ENCODE results near the gene ATXN1. TPM values are rescaled to one million over a fixed set of nuclear protein-coding genes. Genes with fewer than 3 reads are reported as not detected.
"Not testable (repeated sequence)": the region's sequence is repeated elsewhere in the genome, so short reads cannot be mapped to it uniquely, and the experiment has no call there.

Gene ATXN1
- total RNA-seq, 1 experiment from 2014 or later: 7.6 TPM

- no peak for DNase-seq
- Histone ChIP-seq H3K4me3 (ENCODE audit: insufficient read depth, low read depth, low read length) (no peak overlapping the region), H3K27me3 (ENCODE audit: control insufficient read depth, insufficient read depth, low read length) (no peaks in the 10 kb centered on the region), H3K36me3 (replicated peaks; ENCODE audit: control insufficient read depth, insufficient read depth, low read length) (no peaks in the 10 kb centered on the region)
Measured at GRCh38 chr6:16644540-16645250, 116.6 kb downstream of the ATXN1 start.

DNA sequence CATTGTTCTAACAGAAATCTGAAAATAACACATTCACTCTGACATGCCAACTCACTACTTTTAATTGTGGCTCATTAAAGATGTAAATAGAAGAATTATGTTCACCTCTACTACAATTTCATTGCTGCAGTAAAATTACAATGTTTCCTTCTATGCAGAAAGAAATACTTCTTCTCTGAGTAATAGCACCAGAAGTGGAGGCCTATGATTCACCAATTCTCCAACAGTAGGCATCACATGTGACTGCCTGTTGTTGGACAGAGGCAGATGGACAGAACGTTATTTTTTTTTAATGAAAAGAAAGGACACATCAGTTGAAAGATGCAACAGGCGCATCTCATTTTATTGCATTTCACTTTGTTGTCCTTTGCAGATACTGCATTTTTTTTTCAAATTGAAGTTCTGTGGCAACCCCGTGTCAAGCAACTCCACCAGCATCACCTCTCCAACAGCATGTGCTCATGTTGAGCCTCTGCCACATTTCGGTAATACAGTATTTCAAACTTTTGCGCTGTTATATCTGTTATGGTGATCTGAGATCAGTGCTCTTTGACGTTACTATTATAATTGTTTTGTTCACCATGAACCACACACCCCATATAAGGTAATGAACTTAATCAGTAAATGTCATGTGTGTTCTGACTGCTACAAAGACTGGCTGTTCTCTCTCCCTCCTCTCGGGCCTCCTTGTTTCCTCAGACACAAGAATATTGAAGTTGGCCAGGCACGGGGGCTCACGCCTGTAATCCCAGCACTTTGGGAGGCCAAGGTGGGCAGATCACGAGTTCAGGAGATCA lies 121.4 kb downstream of the ATXN1 start:
- no peaks in the 10 kb centered on the region for H3K27me3 ChIP-seq (ENCODE audit: control insufficient read depth, insufficient read depth, low read length)
- no peak overlapping the region for H3K4me3 ChIP-seq (ENCODE audit: insufficient read depth, low read depth, low read length)
- H3K36me3 ChIP-seq (replicated peaks; ENCODE audit: control insufficient read depth, insufficient read depth, low read length): no peaks in the 10 kb centered on the region
- DNase-seq: no peak

- no peak overlapping the region for H3K4me3 ChIP-seq (ENCODE audit: insufficient read depth, low read depth, low read length)
- DNase-seq: no peak
Measured at GRCh38 chr6:16637635-16638034, 123.6 kb downstream of the ATXN1 start.

DNA sequence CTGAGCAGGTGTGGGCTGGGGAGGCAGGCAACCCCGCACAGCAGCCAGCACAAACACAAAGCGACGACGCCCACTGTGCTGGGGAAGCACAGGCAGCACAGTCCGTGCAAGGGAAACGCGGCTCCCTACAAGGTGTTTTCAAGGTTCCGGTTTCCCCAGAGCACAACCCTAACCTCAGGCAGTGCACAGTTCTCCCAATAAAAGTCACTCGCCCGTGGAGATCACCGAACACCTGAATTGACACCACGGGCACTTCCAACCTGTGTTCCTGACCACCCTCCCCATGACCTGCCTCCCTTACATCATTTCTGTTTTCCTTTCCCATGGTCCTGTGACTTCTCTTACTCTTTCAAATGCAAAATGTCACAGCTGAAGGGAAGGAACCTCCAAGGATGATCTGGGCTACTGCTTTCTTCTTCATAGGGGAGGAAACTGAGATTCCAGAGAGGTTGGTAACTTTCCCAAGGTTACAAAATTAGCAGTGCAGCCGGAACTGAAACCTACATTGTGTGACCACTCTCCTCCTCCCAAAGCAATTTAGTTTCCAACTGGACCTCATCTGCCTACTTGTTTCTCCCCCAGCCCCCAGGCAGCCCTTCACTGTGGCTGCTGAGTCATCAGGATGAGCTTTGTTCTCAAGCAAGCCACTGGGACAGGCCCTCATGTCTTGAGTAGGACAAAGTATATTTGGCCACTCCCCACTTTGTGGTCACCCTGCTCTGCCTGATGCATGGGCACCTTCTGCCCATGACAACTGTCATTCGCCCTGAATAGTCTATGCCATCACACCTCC lies 125.3 kb downstream of the ATXN1 start:
- Histone ChIP-seq H3K4me3 (ENCODE audit: insufficient read depth, low read depth, low read length) (no peak overlapping the region; the same call in 1 of the 2 replicates), H3K36me3 (replicated peaks; ENCODE audit: control insufficient read depth, insufficient read depth, low read length) (no peaks in the 10 kb centered on the region), H3K27me3 (ENCODE audit: control insufficient read depth, insufficient read depth, low read length) (no peaks in the 10 kb centered on the region)
- DNase-seq: peak; percentile 35

More at GRCh38 chr6:16637635-16638034, 123.6 kb downstream of the ATXN1 start:
- Histone ChIP-seq H3K27me3 (ENCODE audit: control insufficient read depth, insufficient read depth, low read length) (no peaks in the 10 kb centered on the region), H3K36me3 (replicated peaks; ENCODE audit: control insufficient read depth, insufficient read depth, low read length) (no peaks in the 10 kb centered on the region)

- Histone ChIP-seq H3K27me3 (ENCODE audit: control insufficient read depth, insufficient read depth, low read length) (no peaks in the 10 kb centered on the region), H3K36me3 (replicated peaks; ENCODE audit: control insufficient read depth, insufficient read depth, low read length) (no peaks in the 10 kb centered on the region), H3K4me3 (ENCODE audit: insufficient read depth, low read depth, low read length) (no peak overlapping the region)
- DNase-seq: no peak
Measured at GRCh38 chr6:16635291-16635809, 125.9 kb downstream of the ATXN1 start.

GRCh38 chr6:16634855-16635254 lies 126.4 kb downstream of the ATXN1 start:
- no peak for DNase-seq

GRCh38 chr6:16633961-16634360 lies 127.3 kb downstream of the ATXN1 start:
- no peaks in the 10 kb centered on the region for H3K27me3 ChIP-seq (ENCODE audit: control insufficient read depth, insufficient read depth, low read length)
- DNase-seq: no peak
- no peak overlapping the region for H3K4me3 ChIP-seq (ENCODE audit: insufficient read depth, low read depth, low read length)
- H3K36me3 ChIP-seq (replicated peaks; ENCODE audit: control insufficient read depth, insufficient read depth, low read length): no peaks in the 10 kb centered on the region

More at GRCh38 chr6:16634855-16635254, 126.4 kb downstream of the ATXN1 start:
- no peaks in the 10 kb centered on the region for H3K27me3 ChIP-seq (ENCODE audit: control insufficient read depth, insufficient read depth, low read length)
- no peak overlapping the region for H3K4me3 ChIP-seq (ENCODE audit: insufficient read depth, low read depth, low read length)
- H3K36me3 ChIP-seq (replicated peaks; ENCODE audit: control insufficient read depth, insufficient read depth, low read length): no peaks in the 10 kb centered on the region

DNA sequence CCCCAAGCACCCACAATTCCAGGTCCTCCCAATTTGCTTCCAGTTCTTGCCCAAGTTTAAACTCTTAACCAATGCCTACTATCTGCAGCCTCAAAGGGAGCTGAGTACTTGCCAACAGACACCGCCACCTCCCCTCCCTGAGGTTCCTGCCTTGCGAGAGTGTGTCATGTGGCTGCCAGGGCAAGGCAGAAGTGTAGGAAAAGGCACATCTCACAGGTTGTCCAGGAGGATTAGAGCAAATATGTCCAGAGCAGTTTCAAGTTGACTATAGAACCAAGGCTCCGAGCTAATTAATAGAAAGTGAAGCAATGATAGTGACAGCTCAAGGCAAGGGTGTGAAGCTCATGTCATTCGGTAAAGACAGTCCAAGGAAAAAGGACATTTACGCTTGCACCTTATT lies 127.8 kb downstream of the ATXN1 start:
- no peaks in the 10 kb centered on the region for H3K36me3 ChIP-seq (replicated peaks; ENCODE audit: control insufficient read depth, insufficient read depth, low read length)
- no peak for DNase-seq

DNA sequence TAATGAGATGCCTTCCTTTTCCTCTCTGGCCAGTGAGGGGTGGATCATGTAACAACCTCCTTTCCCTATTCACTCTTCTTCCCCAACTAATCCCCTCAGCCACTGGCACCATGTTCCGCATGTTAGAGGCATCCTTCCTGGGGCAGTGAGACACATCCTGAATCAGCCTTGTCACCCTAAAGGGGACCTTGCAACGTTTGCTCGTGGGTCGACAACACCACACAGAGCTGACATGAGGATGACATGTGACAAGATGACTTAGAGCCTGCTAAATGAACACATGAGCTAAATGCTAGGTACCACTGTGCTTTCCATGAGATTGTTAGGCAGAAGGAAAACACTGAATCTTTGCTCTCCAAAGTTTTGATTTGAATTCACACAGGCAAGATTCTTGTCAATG lies 129.2 kb downstream of the ATXN1 start:
- peak; percentile 26 for DNase-seq
- H3K27me3 ChIP-seq (ENCODE audit: control insufficient read depth, insufficient read depth, low read length): no peaks in the 10 kb centered on the region
- no peaks in the 10 kb centered on the region for H3K36me3 ChIP-seq (replicated peaks; ENCODE audit: control insufficient read depth, insufficient read depth, low read length)
- H3K4me3 ChIP-seq (ENCODE audit: insufficient read depth, low read depth, low read length): no peak overlapping the region

More for the DNA sequence above, 127.8 kb downstream of the ATXN1 start:
- no peaks in the 10 kb centered on the region for H3K27me3 ChIP-seq (ENCODE audit: control insufficient read depth, insufficient read depth, low read length)
- H3K4me3 ChIP-seq (ENCODE audit: insufficient read depth, low read depth, low read length): no peak overlapping the region

- Histone ChIP-seq H3K27me3 (ENCODE audit: control insufficient read depth, insufficient read depth, low read length) (no peaks in the 10 kb centered on the region), H3K4me3 (ENCODE audit: insufficient read depth, low read depth, low read length) (no peak overlapping the region), H3K36me3 (replicated peaks; ENCODE audit: control insufficient read depth, insufficient read depth, low read length) (no peaks in the 10 kb centered on the region)
- no peak for DNase-seq
Measured at GRCh38 chr6:16630026-16630643, 131.1 kb downstream of the ATXN1 start.

- DNase-seq; H3K27me3 ChIP-seq (ENCODE audit: control insufficient read depth, insufficient read depth, low read length); H3K36me3 ChIP-seq (replicated peaks; ENCODE audit: control insufficient read depth, insufficient read depth, low read length); H3K4me3 ChIP-seq (ENCODE audit: insufficient read depth, low read depth, low read length): not testable (repeated sequence)
Measured at GRCh38 chr6:16628580-16628979, 132.7 kb downstream of the ATXN1 start.

- no peak for DNase-seq
- no peaks in the 10 kb centered on the region for H3K36me3 ChIP-seq (replicated peaks; ENCODE audit: control insufficient read depth, insufficient read depth, low read length)
- H3K4me3 ChIP-seq (ENCODE audit: insufficient read depth, low read depth, low read length): no peak overlapping the region
- H3K27me3 ChIP-seq (ENCODE audit: control insufficient read depth, insufficient read depth, low read length): no peaks in the 10 kb centered on the region
Measured at GRCh38 chr6:16626650-16627049, 134.6 kb downstream of the ATXN1 start.

DNA sequence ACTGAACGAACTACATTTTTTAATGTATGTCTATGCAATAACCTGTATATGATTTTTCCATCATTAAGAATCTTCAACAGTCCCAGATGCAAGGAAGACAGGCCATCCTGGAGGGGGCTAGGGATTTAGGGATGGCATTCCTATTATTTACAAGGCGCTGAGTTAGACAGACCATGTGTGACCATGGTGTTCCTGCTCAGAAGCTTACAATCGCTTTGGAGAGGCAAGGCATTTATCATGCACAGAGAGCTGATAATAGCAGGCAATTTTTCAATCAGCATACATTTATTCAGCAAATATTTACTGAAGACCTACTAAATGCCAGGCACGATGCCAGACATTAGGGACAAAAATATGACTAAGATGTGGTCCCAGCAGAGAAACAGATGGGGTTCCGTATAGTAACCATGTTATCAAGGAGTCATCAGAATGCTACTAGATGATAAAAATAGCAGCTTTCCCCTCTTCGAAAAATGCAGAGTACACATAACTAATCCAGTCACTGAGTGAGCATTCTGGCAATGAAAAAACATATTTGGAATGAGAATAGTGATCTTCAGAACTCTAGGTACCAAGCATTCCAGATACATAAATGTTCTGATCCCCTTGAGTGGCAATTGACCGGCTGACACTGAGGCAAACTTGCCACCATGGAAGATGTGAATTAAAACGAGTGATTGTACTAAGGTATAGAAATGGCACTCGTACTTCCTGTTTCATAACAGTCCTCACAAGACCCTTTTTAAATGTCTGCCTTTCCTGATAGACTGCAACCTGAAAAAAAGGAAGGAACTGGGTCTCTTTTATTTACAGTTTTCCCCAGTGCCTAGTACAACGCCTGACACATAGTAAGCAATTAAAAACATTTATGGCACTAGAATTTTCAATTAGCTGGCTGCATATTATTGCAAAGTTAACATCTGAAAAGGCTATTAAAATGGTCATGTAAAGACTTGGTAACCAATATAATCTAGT lies 135.7 kb downstream of the ATXN1 start:
- H3K27me3 ChIP-seq (ENCODE audit: control insufficient read depth, insufficient read depth, low read length): no peaks in the 10 kb centered on the region
- H3K36me3 ChIP-seq (replicated peaks; ENCODE audit: control insufficient read depth, insufficient read depth, low read length): no peaks in the 10 kb centered on the region
- H3K4me3 ChIP-seq (ENCODE audit: insufficient read depth, low read depth, low read length): no peak overlapping the region
- no peak for DNase-seq
